Measurements from ENCODE around the gene HSDL2. TPM values are rescaled to one million over a fixed set of nuclear protein-coding genes. Genes with fewer than 3 reads are reported as not detected.
"Not testable (repeated sequence)": the region's sequence is repeated elsewhere in the genome, so short reads cannot be mapped to it uniquely, and the experiment has no call there.

HSDL2 gene
- total RNA-seq, 2 experiments from 2014 or later = 18.4 to 24.1 TPM

DNA sequence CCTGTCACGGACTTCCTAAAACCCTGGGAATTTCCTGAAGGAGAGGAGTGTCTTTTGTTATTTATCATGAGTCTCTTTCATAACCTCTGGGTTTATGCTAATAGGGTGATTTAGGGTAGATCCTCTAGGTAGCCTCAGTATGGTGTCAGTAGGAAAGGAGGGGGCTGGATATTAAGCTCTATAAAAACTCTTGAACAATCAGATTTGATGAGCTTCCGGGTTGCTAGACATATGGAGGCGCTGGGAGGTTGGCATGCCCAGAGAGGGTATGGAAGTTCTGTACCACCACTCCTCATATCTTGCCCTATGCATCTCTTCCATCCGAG, 30.9 kb upstream of the HSDL2 start:
- Mint-ChIP-seq H3K27me3 (no peaks in the 10 kb centered on the region), H3K9me3 (peaks cover 5% of the 10 kb centered on the region), H3K36me3 (ENCODE audit: low read depth) (peaks cover 1% of the 10 kb centered on the region), H3K27ac (no peak overlapping the region), H3K4me3 (no peak overlapping the region), H3K4me1 (peaks cover 14% of the 10 kb centered on the region)
- DNase-seq = no peak
- ChIA-PET CTCF (no interaction called here), POLR2A (no interaction called here)

DNA sequence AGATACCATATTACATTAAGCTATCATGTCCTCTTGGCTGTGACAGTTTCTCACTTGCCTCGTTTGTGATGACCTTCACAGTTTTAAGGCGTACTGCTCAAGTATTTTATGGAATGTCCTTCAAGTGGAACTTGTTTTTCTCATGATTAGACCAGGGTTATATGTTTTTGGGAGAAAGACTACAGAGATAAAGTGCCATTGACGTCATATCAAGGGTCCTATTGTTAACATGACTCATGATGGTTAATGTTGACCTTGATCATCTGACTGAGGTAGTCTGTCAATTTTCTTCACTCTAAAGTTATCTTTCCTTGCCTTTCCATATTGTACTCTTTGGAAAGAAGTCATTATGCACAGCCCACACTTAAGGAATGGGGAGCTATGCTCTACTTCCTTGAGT, 28.7 kb upstream of the HSDL2 start:
- peaks cover 34% of the 10 kb centered on the region for H3K4me1 Mint-ChIP-seq
- DNase-seq = no peak
- POLR2A ChIA-PET = no interaction called here
- H3K36me3 Mint-ChIP-seq (ENCODE audit: low read depth) = peaks cover 1% of the 10 kb centered on the region
- no peak overlapping the region for H3K27ac Mint-ChIP-seq
- no peaks in the 10 kb centered on the region for H3K27me3 Mint-ChIP-seq
- CTCF ChIA-PET = interaction anchor here (0.7 to 1.2 kb wide), 4 partner anchors 14 to 428 kb away, joined by 3 to 4 read pairs (median 3); no protein-coding TSS in a partner anchor
- peaks cover 5% of the 10 kb centered on the region for H3K9me3 Mint-ChIP-seq
- H3K4me3 Mint-ChIP-seq = no peak overlapping the region

DNA sequence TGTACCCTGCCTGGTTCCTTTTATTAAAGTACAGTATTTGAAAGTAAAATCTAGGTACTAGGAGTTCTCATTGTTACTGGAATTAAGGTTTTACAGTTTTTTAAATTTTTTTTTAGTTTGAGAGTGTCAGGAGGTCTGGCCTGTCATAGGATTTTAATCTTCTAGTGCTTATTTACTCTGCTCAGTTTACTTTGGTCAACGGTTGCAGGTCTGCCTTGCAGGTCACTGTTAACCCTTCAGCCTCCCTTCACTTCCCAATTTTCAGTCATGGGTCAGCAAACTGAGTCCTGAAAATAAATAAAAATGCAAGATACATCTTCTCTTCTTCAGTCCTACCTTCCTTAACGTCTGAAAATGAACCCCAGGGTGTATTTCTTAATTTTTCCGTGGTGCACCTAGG, 27.7 kb upstream of the HSDL2 start:
- H3K27ac Mint-ChIP-seq = no peak overlapping the region
- H3K36me3 Mint-ChIP-seq (ENCODE audit: low read depth) = peaks cover 1% of the 10 kb centered on the region
- no peak overlapping the region for H3K4me3 Mint-ChIP-seq
- peaks cover 34% of the 10 kb centered on the region for H3K4me1 Mint-ChIP-seq
- no peaks in the 10 kb centered on the region for H3K27me3 Mint-ChIP-seq
- peaks cover 5% of the 10 kb centered on the region for H3K9me3 Mint-ChIP-seq
- no peak for DNase-seq
- POLR2A ChIA-PET = no interaction called here
- CTCF ChIA-PET = interaction anchor here (1.1 to 1.2 kb wide), 2 partner anchors 15 to 401 kb away, joined by 3 to 4 read pairs; no protein-coding TSS in a partner anchor

DNA sequence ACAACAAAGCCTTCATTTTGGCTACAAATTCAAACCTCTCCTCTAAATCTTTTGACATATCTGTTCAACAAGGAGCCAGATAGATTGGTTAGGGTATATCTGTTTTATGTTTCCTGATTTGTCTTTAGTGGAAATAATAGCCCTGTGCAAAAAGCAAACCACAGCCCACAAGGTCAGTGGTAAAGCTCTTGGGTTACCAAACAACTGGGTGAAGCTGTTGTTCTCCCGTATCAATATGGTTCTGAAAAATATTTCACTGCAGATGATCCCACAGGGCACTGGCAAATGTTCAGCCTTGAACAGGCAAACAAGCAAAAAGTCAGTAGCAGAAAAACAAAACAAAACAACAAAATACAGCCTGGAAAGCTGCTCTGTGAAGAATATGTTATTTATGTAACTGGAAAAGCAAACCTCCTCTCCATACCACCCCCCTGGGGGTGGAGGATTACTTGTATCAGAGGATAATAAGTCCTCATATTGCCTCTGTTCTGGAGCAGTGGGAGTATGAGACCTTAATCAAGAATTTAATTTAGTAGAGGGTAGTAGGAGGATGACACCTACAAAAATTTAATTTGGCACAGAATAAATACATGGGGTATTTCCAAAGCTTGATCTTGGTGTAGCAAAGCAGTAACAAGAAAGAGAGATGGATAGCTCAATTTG, 25.7 kb upstream of the HSDL2 start:
- peaks cover 21% of the 10 kb centered on the region for H3K4me1 Mint-ChIP-seq
- H3K9me3 Mint-ChIP-seq = no peaks in the 10 kb centered on the region
- CTCF ChIA-PET = interaction anchor here (0.7 to 1.8 kb wide), 3 partner anchors 10 to 438 kb away, joined by 3 to 6 read pairs (median 5); no protein-coding TSS in a partner anchor
- H3K27ac Mint-ChIP-seq = no peak overlapping the region
- no peaks in the 10 kb centered on the region for H3K36me3 Mint-ChIP-seq (ENCODE audit: low read depth)
- H3K4me3 Mint-ChIP-seq = no peak overlapping the region
- H3K27me3 Mint-ChIP-seq = no peaks in the 10 kb centered on the region
- DNase-seq = no peak
- POLR2A ChIA-PET = no interaction called here

DNA sequence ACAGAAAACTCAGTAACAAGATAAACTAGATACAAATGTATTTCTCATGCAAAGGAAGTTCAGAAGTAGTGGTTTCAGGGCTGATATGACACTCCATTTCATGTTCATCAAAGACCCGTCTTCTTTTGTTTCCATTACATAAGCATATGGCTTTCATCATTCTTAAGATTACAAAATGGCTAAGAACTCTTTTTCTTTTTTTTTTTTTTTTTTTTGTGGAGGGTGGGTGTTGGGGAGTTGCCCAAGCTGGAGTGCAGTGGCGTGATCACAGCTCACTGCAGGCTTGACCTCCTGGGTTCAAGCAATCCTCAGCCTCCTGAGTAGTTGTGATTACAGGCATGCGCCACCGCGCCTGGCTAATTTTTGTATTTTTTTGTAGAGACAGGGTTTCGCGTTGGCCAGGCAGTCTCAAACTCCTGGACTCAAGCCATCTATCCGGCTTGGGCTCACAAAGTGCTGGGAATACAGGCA, 24.4 kb upstream of the HSDL2 start:
- Mint-ChIP-seq H3K27ac (no peak overlapping the region), H3K27me3 (no peaks in the 10 kb centered on the region), H3K4me1 (peaks cover 24% of the 10 kb centered on the region), H3K9me3 (no peaks in the 10 kb centered on the region), H3K4me3 (no peak overlapping the region), H3K36me3 (ENCODE audit: low read depth) (no peaks in the 10 kb centered on the region)
- ChIA-PET POLR2A (no interaction called here), CTCF (interaction anchor here (0.6 to 1.8 kb wide), 2 partner anchors 11 to 254 kb away, joined by 4 to 5 read pairs; no protein-coding TSS in a partner anchor)
- no peak for DNase-seq

DNA sequence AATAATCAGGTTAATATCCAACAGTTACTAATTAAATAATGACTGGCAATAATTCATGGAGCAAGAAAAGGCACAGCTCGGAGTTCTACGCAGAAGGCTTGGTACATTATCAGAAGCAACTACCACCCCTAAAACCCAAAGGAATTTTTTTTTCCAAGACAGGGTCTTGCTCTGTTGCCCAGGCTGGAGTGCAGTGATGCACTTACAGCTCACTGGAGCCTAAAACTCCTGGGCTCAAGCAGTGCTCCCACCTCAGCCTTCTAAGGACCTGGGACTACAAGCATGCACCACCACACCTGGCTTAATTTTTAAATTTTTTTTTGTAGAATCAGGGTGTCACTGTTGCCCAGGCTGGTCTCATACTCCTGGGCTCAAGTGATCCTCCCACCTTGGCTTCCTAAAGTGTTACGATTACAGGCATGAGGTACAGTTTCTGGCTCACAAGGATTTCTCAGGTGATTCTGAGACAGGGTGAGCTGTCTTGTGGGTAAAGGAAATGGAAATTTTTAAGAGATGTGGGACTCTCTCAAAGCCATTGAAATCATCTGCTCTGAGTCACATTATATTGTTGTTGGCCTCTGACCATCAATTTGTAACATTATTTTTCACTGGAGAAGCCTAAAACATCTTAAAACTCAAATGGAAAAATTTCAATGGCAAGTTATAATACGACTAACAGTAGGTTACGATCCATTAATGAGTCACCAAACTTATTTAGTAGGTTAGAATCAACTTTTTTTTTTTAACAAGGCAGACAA, 19.7 kb upstream of the HSDL2 start:
- peaks cover 12% of the 10 kb centered on the region for H3K27me3 Mint-ChIP-seq
- CTCF ChIA-PET = interaction anchor here (0.6 to 1.8 kb wide), 6 partner anchors 141 to 793 kb away, joined by 3 to 5 read pairs (median 4); no protein-coding TSS in a partner anchor
- H3K9me3 Mint-ChIP-seq = no peaks in the 10 kb centered on the region
- H3K36me3 Mint-ChIP-seq (ENCODE audit: low read depth) = no peaks in the 10 kb centered on the region
- H3K27ac Mint-ChIP-seq = no peak overlapping the region
- H3K4me3 Mint-ChIP-seq = no peak overlapping the region
- H3K4me1 Mint-ChIP-seq = peaks cover 18% of the 10 kb centered on the region
- POLR2A ChIA-PET = no interaction called here
- DNase-seq = no peak

DNA sequence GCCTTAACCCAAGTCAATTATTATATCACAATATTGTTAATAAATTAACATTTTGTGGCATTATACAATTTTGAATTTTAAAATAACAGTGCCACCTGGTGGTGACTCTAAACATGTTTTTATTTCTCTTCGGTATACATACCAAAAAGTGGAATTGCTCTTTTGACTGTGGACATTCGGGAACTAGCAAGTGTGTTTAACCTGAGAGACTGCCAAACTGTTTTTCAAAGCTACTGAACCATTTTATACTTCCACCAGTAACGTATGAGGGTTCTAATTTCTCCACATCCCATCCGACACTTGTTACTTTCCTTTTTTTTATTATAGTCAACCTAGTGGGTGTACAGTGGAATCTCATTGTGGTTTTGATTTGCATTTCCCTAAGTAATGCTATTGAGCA, 18.3 kb upstream of the HSDL2 start:
- H3K36me3 Mint-ChIP-seq (ENCODE audit: low read depth) = no peaks in the 10 kb centered on the region
- H3K27me3 Mint-ChIP-seq = peaks cover 14% of the 10 kb centered on the region
- DNase-seq = peak; percentile 45
- no peak overlapping the region for H3K4me3 Mint-ChIP-seq
- CTCF ChIA-PET = interaction anchor here (0.6 to 2.5 kb wide), 9 partner anchors 9 to 275 kb away, joined by 3 to 10 read pairs (median 3); partner anchors contain the start of gene HSDL2
- POLR2A ChIA-PET = no interaction called here
- peaks cover 11% of the 10 kb centered on the region for H3K4me1 Mint-ChIP-seq
- no peaks in the 10 kb centered on the region for H3K9me3 Mint-ChIP-seq
- no peak overlapping the region for H3K27ac Mint-ChIP-seq

DNA sequence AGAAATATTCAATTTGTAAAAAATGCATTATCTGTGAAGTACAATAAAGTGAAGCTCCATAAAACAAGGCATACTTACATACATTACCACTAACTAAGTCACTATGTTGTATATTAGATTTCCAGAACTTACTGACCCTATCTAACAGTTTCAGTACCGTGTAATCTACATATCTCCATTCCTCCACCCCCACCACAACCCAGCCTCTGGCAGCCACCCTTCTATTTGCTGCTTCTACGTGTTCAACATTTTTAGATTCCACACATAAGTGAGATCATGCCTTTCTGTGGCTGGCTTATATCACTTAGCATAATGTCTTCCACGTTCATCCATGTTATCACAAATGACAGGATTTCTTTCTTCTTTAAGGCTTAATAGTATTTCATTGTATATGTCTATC, 15.1 kb upstream of the HSDL2 start:
- Mint-ChIP-seq H3K27ac (no peak overlapping the region), H3K27me3 (peaks cover 14% of the 10 kb centered on the region), H3K36me3 (ENCODE audit: low read depth) (peaks cover 8% of the 10 kb centered on the region), H3K4me3 (no peak overlapping the region), H3K9me3 (peaks cover 7% of the 10 kb centered on the region), H3K4me1 (peaks cover 11% of the 10 kb centered on the region)
- CTCF ChIA-PET = interaction anchor here (2.4 kb wide), 1 partner anchor 15 kb away, joined by 7 read pairs; the partner anchor contains the start of gene HSDL2
- POLR2A ChIA-PET = no interaction called here
- no peak for DNase-seq

DNA sequence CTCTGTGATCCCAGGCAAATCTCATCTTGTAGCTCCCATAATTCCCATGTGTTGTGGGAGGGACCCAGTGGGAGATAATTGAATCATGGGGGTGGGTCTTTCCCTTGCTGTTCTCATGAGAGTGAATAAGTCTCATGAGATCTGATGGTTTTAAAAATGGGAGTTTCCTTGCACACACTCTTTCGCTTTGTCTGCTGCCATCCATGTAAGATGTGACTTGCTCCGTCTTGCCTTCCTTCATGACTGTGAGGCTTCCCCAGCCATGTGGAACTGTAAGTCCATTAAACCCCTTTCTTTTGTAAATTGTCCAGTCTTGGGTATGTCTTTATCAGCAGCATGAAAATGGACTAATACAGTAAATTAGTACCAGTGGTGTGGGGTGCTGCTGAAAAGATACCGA, 14.7 kb upstream of the HSDL2 start:
- POLR2A ChIA-PET; H3K4me3 Mint-ChIP-seq; H3K36me3 Mint-ChIP-seq (ENCODE audit: low read depth); H3K9me3 Mint-ChIP-seq; DNase-seq; H3K27ac Mint-ChIP-seq: not testable (repeated sequence)
- H3K4me1 Mint-ChIP-seq = peaks cover 11% of the 10 kb centered on the region
- CTCF ChIA-PET = interaction anchor here (2.4 kb wide), 1 partner anchor 14 kb away, joined by 7 read pairs; the partner anchor contains the start of gene HSDL2
- H3K27me3 Mint-ChIP-seq = peaks cover 14% of the 10 kb centered on the region

DNA sequence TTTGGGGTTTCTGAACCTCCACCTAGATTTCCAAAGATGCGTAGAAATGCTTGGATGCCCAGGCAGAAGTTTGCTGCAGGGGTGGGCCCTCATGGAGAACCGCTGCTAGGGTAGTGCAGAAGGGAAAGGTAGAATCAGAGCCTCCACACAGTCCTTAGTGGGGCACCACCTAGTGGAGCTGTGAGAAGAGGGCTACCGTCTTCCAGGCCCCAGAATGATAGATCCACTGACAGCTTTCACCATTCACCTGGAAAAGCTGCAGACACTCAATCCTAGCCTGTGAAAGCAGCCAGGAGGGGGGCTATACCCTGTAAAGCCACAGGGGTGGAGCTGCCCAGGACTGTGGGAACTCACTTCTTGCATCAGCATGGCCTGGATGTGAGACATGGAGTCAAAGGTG, 13.3 kb upstream of the HSDL2 start:
- peaks cover 11% of the 10 kb centered on the region for H3K9me3 Mint-ChIP-seq
- H3K4me1 Mint-ChIP-seq = peaks cover 5% of the 10 kb centered on the region
- no peak overlapping the region for H3K4me3 Mint-ChIP-seq
- ChIA-PET CTCF (interaction anchor here (0.7 to 2.4 kb wide), 7 partner anchors 10 to 280 kb away, joined by 3 to 7 read pairs (median 4); partner anchors contain the start of gene HSDL2), POLR2A (no interaction called here)
- H3K27me3 Mint-ChIP-seq = peaks cover 14% of the 10 kb centered on the region
- H3K36me3 Mint-ChIP-seq (ENCODE audit: low read depth) = peaks cover 12% of the 10 kb centered on the region
- no peak for DNase-seq
- H3K27ac Mint-ChIP-seq = no peak overlapping the region

DNA sequence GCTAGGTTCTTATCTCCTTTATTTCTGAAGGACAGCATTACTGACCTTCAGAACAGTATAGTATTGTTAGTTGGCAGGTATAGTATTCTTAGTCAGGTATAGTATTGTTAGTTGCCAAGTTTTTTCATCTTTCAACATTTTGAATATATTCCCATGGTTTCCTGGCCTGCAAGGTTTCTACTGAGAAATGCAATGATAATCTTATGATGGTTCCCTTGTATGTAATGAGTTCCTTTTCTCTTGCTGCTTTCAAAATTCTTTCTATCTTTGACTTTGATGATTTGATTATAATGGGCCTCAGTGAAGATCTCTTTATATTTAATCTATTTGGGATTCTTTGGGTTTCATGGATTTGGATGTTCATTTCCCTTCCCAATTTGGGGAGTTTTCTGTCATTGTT, 12.4 kb upstream of the HSDL2 start:
- ChIA-PET CTCF (interaction anchor here (1.1 to 2.4 kb wide), 4 partner anchors 12 to 270 kb away, joined by 3 to 7 read pairs (median 5); partner anchors contain the start of gene HSDL2), POLR2A (no interaction called here)
- Mint-ChIP-seq H3K27ac (no peak overlapping the region), H3K27me3 (peaks cover 11% of the 10 kb centered on the region), H3K36me3 (ENCODE audit: low read depth) (peaks cover 13% of the 10 kb centered on the region), H3K9me3 (peaks cover 11% of the 10 kb centered on the region), H3K4me3 (no peak overlapping the region), H3K4me1 (no peaks in the 10 kb centered on the region)
- no peak for DNase-seq

DNA sequence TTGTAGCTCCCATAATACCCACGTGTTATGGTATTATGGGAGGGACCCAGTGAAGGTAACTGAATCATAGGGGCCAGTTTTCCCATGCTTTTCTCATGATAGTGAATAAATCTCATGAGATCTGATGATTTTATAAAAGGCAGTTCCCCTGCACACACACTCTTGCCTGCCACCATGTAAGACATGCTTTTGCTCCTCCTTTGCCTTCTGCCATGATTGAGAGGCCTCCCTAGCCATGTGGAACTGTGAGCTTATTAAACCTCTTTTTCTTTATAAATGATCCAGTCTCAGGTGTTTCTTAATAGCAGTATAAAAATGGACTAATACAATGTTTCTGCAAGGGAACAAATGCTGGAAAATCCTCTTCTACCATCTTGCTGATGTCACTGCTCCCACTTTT, 10.1 kb upstream of the HSDL2 start:
- peaks cover 5% of the 10 kb centered on the region for H3K27me3 Mint-ChIP-seq
- ChIA-PET CTCF (interaction anchor here (1.3 to 2.8 kb wide), 2 partner anchors 9 to 272 kb away, joined by 5 to 14 read pairs; partner anchors contain the start of gene HSDL2), POLR2A (interaction anchor here (0.6 kb wide), 1 partner anchor 611 kb away, joined by 6 read pairs; no protein-coding TSS in a partner anchor)
- H3K4me3 Mint-ChIP-seq = no peak overlapping the region
- H3K27ac Mint-ChIP-seq = no peak overlapping the region
- peaks cover 14% of the 10 kb centered on the region for H3K9me3 Mint-ChIP-seq
- DNase-seq = no peak
- H3K36me3 Mint-ChIP-seq (ENCODE audit: low read depth) = peaks cover 13% of the 10 kb centered on the region
- H3K4me1 Mint-ChIP-seq = no peaks in the 10 kb centered on the region

DNA sequence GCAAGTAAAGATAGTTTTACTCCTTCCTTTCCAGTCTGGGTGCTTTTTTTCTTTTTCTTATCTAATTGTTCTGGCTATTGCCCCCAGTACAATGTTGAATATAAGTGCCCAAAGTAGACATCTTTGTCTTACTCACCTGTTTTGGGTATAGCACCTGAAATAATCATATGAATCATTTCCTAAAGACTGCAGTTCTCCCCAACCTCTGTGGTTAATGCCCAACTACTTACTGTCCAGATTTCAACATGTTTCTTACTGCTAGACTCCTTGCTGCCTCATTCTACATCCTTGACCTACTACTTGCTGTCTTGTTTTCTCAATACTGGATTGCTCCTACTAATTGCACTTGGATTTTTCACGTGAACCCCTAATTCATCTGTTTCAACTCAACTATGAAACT, 8.8 kb upstream of the HSDL2 start:
- ChIA-PET POLR2A (no interaction called here), CTCF (interaction anchor here (1.3 to 2.8 kb wide), 2 partner anchors 8 to 273 kb away, joined by 5 to 14 read pairs; partner anchors contain the start of gene HSDL2)
- Mint-ChIP-seq H3K36me3 (ENCODE audit: low read depth) (peaks cover 13% of the 10 kb centered on the region), H3K4me1 (no peaks in the 10 kb centered on the region), H3K9me3 (peaks cover 14% of the 10 kb centered on the region), H3K4me3 (no peak overlapping the region), H3K27ac (no peak overlapping the region), H3K27me3 (no peaks in the 10 kb centered on the region)
- DNase-seq = no peak
